Liver (tissue), 9 donors: Measurements from ENCODE around the gene RERE. TPM values are rescaled to one million over a fixed set of nuclear protein-coding genes. Genes with fewer than 3 reads are reported as not detected.

ENCODE experiments used
- DNase-seq: peaks from one replicate; pipeline ENCODE4 v3.0.0-alpha.2; 2017; ENCODE audit warnings: low spot score
- H3K27ac ChIP-seq, 2 donors: one replicate each; pipeline ENCODE4 v1.7.0; 2013; ENCODE audit warnings: inconsistent platforms in 2 of 2, low read length in 2 of 2, control low read depth in 1 of 2, low read depth in 1 of 2, mild to moderate bottlenecking in 1 of 2
- H3K27me3 ChIP-seq, 4 donors: one replicate each; pipeline versions ENCODE4 v1.6.1 to v1.7.0; 2013; ENCODE audit warnings: low read length in 3 of 4, inconsistent platforms in 1 of 4, mild to moderate bottlenecking in 1 of 4, moderate library complexity in 1 of 4; ENCODE audit not compliant: control insufficient read depth in 4 of 4, insufficient read depth in 4 of 4
- H3K36me3 ChIP-seq, 4 donors: one replicate each; pipeline versions ENCODE4 v1.6.1 to v1.7.0; 2013; ENCODE audit warnings: low read length in 3 of 4, mild to moderate bottlenecking in 3 of 4, low read depth in 1 of 4, moderate library complexity in 1 of 4; ENCODE audit not compliant: control insufficient read depth in 4 of 4, insufficient read depth in 3 of 4
- H3K4me1 ChIP-seq, 4 donors: one replicate each; pipeline versions ENCODE4 v1.6.1 to v1.7.0; 2013; ENCODE audit warnings: low read length in 3 of 4, mild to moderate bottlenecking in 3 of 4, moderate library complexity in 1 of 4; ENCODE audit not compliant: control insufficient read depth in 4 of 4, insufficient read depth in 4 of 4
- H3K4me3 ChIP-seq, 3 donors: one replicate each; pipeline versions ENCODE4 v1.6.1 to v1.7.0; 2013; ENCODE audit warnings: low read length in 3 of 3, control low read depth in 1 of 3, low read depth in 1 of 3, mild to moderate bottlenecking in 1 of 3
- H3K9ac ChIP-seq, 2 donors: one replicate each; pipeline ENCODE4 v1.7.0; 2013; ENCODE audit warnings: low read length in 2 of 2, mild to moderate bottlenecking in 2 of 2, moderate library complexity in 2 of 2, control low read depth in 1 of 2, low read depth in 1 of 2
- H3K9me3 ChIP-seq, 4 donors: one replicate each; pipeline versions ENCODE4 v1.6.1 to v1.7.0; 2013; ENCODE audit warnings: low read length in 3 of 4; ENCODE audit not compliant: control insufficient read depth in 4 of 4
- ATF3 ChIP-seq: IDR thresholded peaks from 2 replicates; pipeline ENCODE4 v1.6.1; 2016; ENCODE audit warnings: antibody characterized with exemption
- EGR1 ChIP-seq, 2 donors: IDR thresholded peaks; 2 replicates each; pipeline ENCODE4 v1.6.1; 2016 to 2018; ENCODE audit warnings: antibody characterized with exemption in 2 of 2, low read depth in 2 of 2
- FOXA1 ChIP-seq: IDR thresholded peaks from 2 replicates; pipeline ENCODE4 v1.6.1; 2016; ENCODE audit warnings: antibody characterized with exemption
- FOXA2 ChIP-seq: IDR thresholded peaks from 2 replicates; pipeline ENCODE4 v1.6.1; 2016; ENCODE audit warnings: antibody characterized with exemption
- GABPA ChIP-seq, 2 donors: IDR thresholded peaks in 1 of 2; conservative IDR thresholded peaks in 1 of 2; 2 replicates each; pipeline ENCODE4 v1.6.1; 2016; ENCODE audit warnings: antibody characterized with exemption in 2 of 2, mild to moderate bottlenecking in 1 of 2, moderate library complexity in 1 of 2
- HNF4A ChIP-seq, 2 donors: conservative IDR thresholded peaks; 2 replicates each; pipeline ENCODE4 v1.6.1; 2016; ENCODE audit warnings: antibody characterized with exemption in 2 of 2, mild to moderate bottlenecking in 2 of 2
- HNF4G ChIP-seq: IDR thresholded peaks from 2 replicates; pipeline ENCODE4 v1.6.1; 2016; ENCODE audit warnings: antibody characterized with exemption
- JUND ChIP-seq, 2 donors: IDR thresholded peaks; 2 replicates each; pipeline ENCODE4 v1.6.1; 2016; ENCODE audit warnings: antibody characterized with exemption in 2 of 2
- RAD21 ChIP-seq, 2 donors: IDR thresholded peaks; 2 replicates each; pipeline ENCODE4 v1.6.1; 2016; ENCODE audit warnings: antibody characterized with exemption in 2 of 2, mild to moderate bottlenecking in 2 of 2
- RXRA ChIP-seq, 2 donors: IDR thresholded peaks; 2 replicates each; pipeline ENCODE4 v1.6.1; 2017 to 2018; ENCODE audit warnings: antibody characterized with exemption in 2 of 2, mild to moderate bottlenecking in 1 of 2
- SP1 ChIP-seq: IDR thresholded peaks from 2 replicates; pipeline ENCODE4 v1.6.1; 2018; ENCODE audit warnings: antibody characterized with exemption, mild to moderate bottlenecking
- TAF1 ChIP-seq: conservative IDR thresholded peaks from 2 replicates; pipeline ENCODE4 v1.6.1; 2016; ENCODE audit warnings: antibody characterized with exemption, mild to moderate bottlenecking
- YY1 ChIP-seq: IDR thresholded peaks from 2 replicates; pipeline ENCODE4 v1.6.1; 2016; ENCODE audit warnings: antibody characterized with exemption, mild to moderate bottlenecking
- WGBS: extraction: QIAGEN DNeasy Blood & Tissue Kit; methylation state at CpG from one replicate; pipeline ENCODE4 v1.1.7; 2013; 5-methylcytosine and 5-hydroxymethylcytosine counted together
- polyA plus RNA-seq, 2 donors: library from polyadenylated mRNA; stranded (reverse) in 1 of 2; unstranded in 1 of 2; fragments of 200-250 nt in 1 of 2; fragments of >200 nt in 1 of 2; fragmentation: Nextera tagmentation in 1 of 2; extraction: Ambion mirVana in 1 of 2; gene quantifications; one replicate each; pipeline versions ENCODE4 v1.2.1 to v1.2.3, GENCODE V29; 2013 to 2015
- total RNA-seq, 2 donors: library from RNA; depleted of rRNA; stranded (reverse); fragments of >200 nt; gene quantifications; one replicate each; pipeline ENCODE4 v1.2.3, GENCODE V29; 2014
- TF ChIP-seq, protein P1 (sequence below): fragments of 150-350 bp; IDR thresholded peaks from 2 replicates; pipeline ENCODE4 v1.5.1; 2017; ENCODE audit warnings: improper control_type of control experiment, low read depth, low read length; ENCODE audit not compliant: missing input control
- TF ChIP-seq, protein P2 (sequence below): IDR thresholded peaks from 2 replicates; pipeline ENCODE4 v1.6.1; 2016; ENCODE audit warnings: antibody characterized with exemption, mild to moderate bottlenecking
- donor health status: healthy.
- donor health status: healthy.
- donor health status: healthy.
- donor health status: healthy.
- donor health status: healthy.

Gene RERE
- total and polyA plus RNA-seq, 4 donors = 9.8 to 49.1 (median 24.8) TPM

- no peak for DNase-seq
- no peaks in the 10 kb centered on the region for H3K36me3 ChIP-seq
- H3K9ac ChIP-seq = no peak overlapping the region
- no peak for TF ChIP-seq HNF4G
- no peak for TF ChIP-seq HNF4A (conservative IDR thresholded peaks at IDR 0.05)
- TF ChIP-seq GABPA (IDR thresholded peaks at IDR 0.05 in 1 of 2, conservative IDR thresholded peaks at IDR 0.05 in 1 of 2) = no peak
- no peak for TF ChIP-seq ATF3
- TF ChIP-seq JUND (IDR thresholded peaks at IDR 0.05) = no peak
- TF ChIP-seq TAF1 = no peak
- TF ChIP-seq, protein P1, sequence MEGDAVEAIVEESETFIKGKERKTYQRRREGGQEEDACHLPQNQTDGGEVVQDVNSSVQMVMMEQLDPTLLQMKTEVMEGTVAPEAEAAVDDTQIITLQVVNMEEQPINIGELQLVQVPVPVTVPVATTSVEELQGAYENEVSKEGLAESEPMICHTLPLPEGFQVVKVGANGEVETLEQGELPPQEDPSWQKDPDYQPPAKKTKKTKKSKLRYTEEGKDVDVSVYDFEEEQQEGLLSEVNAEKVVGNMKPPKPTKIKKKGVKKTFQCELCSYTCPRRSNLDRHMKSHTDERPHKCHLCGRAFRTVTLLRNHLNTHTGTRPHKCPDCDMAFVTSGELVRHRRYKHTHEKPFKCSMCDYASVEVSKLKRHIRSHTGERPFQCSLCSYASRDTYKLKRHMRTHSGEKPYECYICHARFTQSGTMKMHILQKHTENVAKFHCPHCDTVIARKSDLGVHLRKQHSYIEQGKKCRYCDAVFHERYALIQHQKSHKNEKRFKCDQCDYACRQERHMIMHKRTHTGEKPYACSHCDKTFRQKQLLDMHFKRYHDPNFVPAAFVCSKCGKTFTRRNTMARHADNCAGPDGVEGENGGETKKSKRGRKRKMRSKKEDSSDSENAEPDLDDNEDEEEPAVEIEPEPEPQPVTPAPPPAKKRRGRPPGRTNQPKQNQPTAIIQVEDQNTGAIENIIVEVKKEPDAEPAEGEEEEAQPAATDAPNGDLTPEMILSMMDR = no peak
- TF ChIP-seq RAD21 (IDR thresholded peaks at IDR 0.05) = no peak
- TF ChIP-seq, protein P2, sequence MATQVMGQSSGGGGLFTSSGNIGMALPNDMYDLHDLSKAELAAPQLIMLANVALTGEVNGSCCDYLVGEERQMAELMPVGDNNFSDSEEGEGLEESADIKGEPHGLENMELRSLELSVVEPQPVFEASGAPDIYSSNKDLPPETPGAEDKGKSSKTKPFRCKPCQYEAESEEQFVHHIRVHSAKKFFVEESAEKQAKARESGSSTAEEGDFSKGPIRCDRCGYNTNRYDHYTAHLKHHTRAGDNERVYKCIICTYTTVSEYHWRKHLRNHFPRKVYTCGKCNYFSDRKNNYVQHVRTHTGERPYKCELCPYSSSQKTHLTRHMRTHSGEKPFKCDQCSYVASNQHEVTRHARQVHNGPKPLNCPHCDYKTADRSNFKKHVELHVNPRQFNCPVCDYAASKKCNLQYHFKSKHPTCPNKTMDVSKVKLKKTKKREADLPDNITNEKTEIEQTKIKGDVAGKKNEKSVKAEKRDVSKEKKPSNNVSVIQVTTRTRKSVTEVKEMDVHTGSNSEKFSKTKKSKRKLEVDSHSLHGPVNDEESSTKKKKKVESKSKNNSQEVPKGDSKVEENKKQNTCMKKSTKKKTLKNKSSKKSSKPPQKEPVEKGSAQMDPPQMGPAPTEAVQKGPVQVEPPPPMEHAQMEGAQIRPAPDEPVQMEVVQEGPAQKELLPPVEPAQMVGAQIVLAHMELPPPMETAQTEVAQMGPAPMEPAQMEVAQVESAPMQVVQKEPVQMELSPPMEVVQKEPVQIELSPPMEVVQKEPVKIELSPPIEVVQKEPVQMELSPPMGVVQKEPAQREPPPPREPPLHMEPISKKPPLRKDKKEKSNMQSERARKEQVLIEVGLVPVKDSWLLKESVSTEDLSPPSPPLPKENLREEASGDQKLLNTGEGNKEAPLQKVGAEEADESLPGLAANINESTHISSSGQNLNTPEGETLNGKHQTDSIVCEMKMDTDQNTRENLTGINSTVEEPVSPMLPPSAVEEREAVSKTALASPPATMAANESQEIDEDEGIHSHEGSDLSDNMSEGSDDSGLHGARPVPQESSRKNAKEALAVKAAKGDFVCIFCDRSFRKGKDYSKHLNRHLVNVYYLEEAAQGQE = no peak
- no peak for TF ChIP-seq RXRA (IDR thresholded peaks at IDR 0.05)
- TF ChIP-seq EGR1 (IDR thresholded peaks at IDR 0.05; ENCODE audit: low read depth in 2 of 2) = no peak
- TF ChIP-seq FOXA1 = no peak
- TF ChIP-seq FOXA2 = no peak
- H3K4me3 ChIP-seq = no peak overlapping the region
- H3K27me3 ChIP-seq = no peaks in the 10 kb centered on the region
- H3K9me3 ChIP-seq = no peaks in the 10 kb centered on the region
- no peaks in the 10 kb centered on the region for H3K4me1 ChIP-seq
- no peak overlapping the region for H3K27ac ChIP-seq
- 94% methylated on average over 5 of the region's 5 CpGs for WGBS
These were observed 209.5 kb downstream of the RERE start for GRCh38 chr1:8607906-8608305.

DNA sequence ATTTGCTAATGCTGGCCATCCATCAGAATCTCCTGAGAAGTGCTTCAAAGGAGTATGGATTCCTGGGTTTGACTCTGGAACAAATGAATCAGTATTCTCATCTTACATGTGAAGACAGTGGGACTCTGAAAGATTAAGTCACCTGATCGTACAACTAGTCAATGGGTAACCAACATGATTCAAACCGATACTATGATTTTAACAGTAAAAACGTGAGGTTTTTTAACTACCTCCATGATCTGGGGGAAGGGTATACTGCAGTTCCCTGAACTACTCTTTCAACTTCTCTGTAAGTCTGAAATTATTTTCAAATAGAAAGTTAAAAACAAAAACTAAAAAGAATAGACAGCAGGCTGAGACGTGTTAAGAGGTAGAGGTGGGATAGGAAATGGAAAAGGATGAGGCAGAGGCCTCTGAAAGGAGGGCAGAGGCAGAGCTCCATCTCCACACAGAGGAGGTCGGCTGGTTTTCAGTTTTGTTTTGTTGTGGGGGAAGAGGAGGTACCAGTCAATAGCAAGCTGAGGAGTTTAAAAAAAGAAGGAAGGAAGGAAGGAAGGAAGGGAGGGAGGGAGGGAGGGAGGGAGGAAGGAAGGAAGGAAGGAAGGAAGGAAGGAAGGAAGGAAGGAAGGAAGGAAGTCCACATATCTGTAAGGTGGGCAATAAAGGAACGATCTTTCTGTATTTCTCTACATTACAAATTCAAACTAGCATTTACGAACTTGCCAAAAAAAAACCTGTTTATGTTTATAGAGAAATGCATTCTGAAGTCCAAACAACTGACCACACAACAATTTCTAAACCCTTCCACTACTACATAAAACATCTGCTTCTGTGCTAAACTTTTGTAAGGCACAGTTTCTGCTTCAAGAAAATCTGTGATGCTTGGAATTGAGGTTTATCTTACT lies 213.1 kb downstream of the RERE start:
- Histone ChIP-seq H3K27me3 (no peaks in the 10 kb centered on the region), H3K4me1 (no peaks in the 10 kb centered on the region), H3K9ac (no peak overlapping the region), H3K27ac (no peak overlapping the region), H3K36me3 (no peaks in the 10 kb centered on the region), H3K4me3 (no peak overlapping the region), H3K9me3 (no peaks in the 10 kb centered on the region)
- no peak for DNase-seq
- WGBS = 76% methylated on average over 7 of the region's 7 CpGs
- TF ChIP-seq SP1 (no peak), RXRA (IDR thresholded peaks at IDR 0.05) (no peak), FOXA1 (no peak), HNF4G (no peak), ATF3 (no peak), YY1 (no peak), RAD21 (IDR thresholded peaks at IDR 0.05) (no peak), FOXA2 (no peak), EGR1 (IDR thresholded peaks at IDR 0.05; ENCODE audit: low read depth in 2 of 2) (no peak), HNF4A (conservative IDR thresholded peaks at IDR 0.05) (no peak)
- TF ChIP-seq, protein P2 = no peak
- TF ChIP-seq, protein P1 = no peak
